DOHH2 (cell line): ENCODE measurements around the gene FIGN.

ENCODE experiments used
- EZH2phosphoT487 ChIP-seq: fragments of 200-600 bp; sonication (generic); IDR thresholded peaks from 2 replicates; pipeline ENCODE4 v1.6.1; 2017; ENCODE audit warnings: borderline replicate concordance, mild to moderate bottlenecking, antibody characterized with exemption, low read length, moderate library complexity, mixed read lengths
- TF ChIP-seq, protein P1 (sequence below): fragments of 200-600 bp; sonication (generic); IDR thresholded peaks from one replicate; pipeline ENCODE4 v1.5.1; 2014; ENCODE audit warnings: antibody characterized with exemption, mild to moderate bottlenecking, low read depth, low read length; ENCODE audit not compliant: poor library complexity, severe bottlenecking

DNA sequence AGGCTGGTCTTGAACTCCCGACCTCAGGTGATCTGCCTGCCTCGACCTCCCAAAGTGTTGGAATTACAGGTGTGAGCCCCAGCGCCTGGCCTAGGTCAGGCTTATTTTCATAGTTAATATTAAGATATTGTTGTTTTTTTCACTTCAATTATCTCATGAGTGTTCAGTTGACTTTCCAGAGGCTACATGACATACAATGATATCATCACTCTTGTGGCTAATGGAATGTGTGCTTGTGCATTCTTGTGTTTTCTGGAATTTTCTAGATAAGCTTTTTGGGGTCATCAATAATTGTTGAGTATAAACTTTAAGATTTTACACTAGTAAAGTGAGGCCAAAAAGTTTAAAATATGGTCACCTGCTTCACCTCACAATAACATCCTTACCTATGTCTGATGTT is 180.9 kb downstream of the FIGN start:
- TF ChIP-seq, protein P1, sequence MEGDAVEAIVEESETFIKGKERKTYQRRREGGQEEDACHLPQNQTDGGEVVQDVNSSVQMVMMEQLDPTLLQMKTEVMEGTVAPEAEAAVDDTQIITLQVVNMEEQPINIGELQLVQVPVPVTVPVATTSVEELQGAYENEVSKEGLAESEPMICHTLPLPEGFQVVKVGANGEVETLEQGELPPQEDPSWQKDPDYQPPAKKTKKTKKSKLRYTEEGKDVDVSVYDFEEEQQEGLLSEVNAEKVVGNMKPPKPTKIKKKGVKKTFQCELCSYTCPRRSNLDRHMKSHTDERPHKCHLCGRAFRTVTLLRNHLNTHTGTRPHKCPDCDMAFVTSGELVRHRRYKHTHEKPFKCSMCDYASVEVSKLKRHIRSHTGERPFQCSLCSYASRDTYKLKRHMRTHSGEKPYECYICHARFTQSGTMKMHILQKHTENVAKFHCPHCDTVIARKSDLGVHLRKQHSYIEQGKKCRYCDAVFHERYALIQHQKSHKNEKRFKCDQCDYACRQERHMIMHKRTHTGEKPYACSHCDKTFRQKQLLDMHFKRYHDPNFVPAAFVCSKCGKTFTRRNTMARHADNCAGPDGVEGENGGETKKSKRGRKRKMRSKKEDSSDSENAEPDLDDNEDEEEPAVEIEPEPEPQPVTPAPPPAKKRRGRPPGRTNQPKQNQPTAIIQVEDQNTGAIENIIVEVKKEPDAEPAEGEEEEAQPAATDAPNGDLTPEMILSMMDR, result no peak
- TF ChIP-seq EZH2phosphoT487, result no peak
